Measurements from ENCODE around the gene IL25. TPM values are rescaled to one million over a fixed set of nuclear protein-coding genes. Genes with fewer than 3 reads are reported as not detected.
"Not testable (repeated sequence)": the region's sequence is repeated elsewhere in the genome, so short reads cannot be mapped to it uniquely, and the experiment has no call there.

Gene IL25
- total and polyA plus RNA-seq, 2 of the 4 experiments (the other 2 are of a cell fraction) = not detected

DNA sequence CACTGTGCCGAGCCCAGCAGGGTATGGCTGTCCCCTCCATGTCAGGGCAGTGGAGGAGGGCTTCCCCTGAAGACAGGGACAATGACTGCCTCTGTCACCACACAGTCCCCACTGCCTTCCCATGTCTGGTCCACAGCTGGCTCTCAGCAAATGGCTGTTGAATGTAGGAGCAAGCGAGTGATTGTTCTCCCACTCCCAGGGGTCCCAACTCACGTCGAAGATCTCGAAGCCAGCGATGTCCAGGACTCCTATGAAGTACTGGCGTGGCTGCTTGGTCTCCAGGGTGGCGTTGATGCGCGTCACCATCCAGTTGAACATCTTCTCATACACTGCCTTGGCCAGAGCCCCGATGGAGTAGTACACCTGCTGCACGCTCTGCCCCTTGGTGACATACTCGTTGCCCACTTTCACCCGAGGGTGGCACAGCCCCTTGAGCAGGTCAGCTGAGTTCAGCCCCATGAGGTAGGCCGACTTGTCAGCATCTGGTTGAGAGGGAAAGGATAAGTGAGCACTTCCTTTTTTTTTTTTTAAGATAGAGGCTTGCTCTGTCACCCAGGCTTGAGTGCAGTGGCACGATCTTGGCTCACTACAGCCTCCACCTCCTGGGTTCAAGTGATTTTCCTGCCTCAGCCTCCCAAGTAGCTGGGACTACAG lies 28.0 kb downstream of the IL25 start:
- ATAC-seq (ENCODE audit: low read depth); H3K9me1 ChIP-seq (ENCODE audit: insufficient read depth, low read length); H2AFZ ChIP-seq (replicated peaks; ENCODE audit: low read length, poor library complexity); POLR2A ChIA-PET (ENCODE audit: unreplicated experiment); intact Hi-C loops (cut with micrococcal nuclease); in situ Hi-C loops (cut with MboI; ENCODE audit: low sequenced_read_pairs); H2BK5ac ChIP-seq (ENCODE audit: low read depth, low read length, poor library complexity, severe bottlenecking); H2BK120ac ChIP-seq (ENCODE audit: low read depth, low read length); H3K9me3 ChIP-seq (ENCODE audit: control insufficient read depth, insufficient read depth, low read length); H2AK5ac ChIP-seq (ENCODE audit: low read depth, low read length); H3K56ac ChIP-seq (ENCODE audit: extremely low read depth, insufficient read depth, low read length); H3K4me1 ChIP-seq (ENCODE audit: control insufficient read depth, insufficient read depth, low read length); H3K27ac ChIP-seq (ENCODE audit: insufficient read depth, low read length); H3K4me2 ChIP-seq (ENCODE audit: low read depth, low read length); H3K4me3 ChIP-seq (ENCODE audit: insufficient read depth, low read depth, low read length); H4K8ac ChIP-seq (ENCODE audit: low read depth in 2 of 2, low read length in 2 of 2); H3K14ac ChIP-seq (replicated peaks; ENCODE audit: low read depth, low read length); H2BK20ac ChIP-seq (ENCODE audit: low read depth, low read length); H4K5ac ChIP-seq (ENCODE audit: low read depth, low read length); H2BK15ac ChIP-seq (ENCODE audit: low read depth, low read length); H3K9ac ChIP-seq (ENCODE audit: low read depth, low read length); H3K36me3 ChIP-seq (ENCODE audit: control insufficient read depth, insufficient read depth, low read length); DNase-seq; H3K18ac ChIP-seq (ENCODE audit: low read depth, low read length); CTCF ChIA-PET; BruUV-seq (replicated peaks); H3K4ac ChIP-seq (ENCODE audit: low read depth, low read length); H2AK9ac ChIP-seq (replicated peaks; ENCODE audit: low read depth, low read length, poor library complexity); H4K91ac ChIP-seq (ENCODE audit: insufficient read depth, low read depth, low read length); H3K23ac ChIP-seq (ENCODE audit: low read depth, low read length); H4K20me1 ChIP-seq (ENCODE audit: insufficient read depth, low read length); H3K79me1 ChIP-seq (ENCODE audit: low read depth in 1 of 2, low read length in 2 of 2); dilution Hi-C loops (cut with HindIII; ENCODE audit: low sequenced_read_pairs, unreplicated experiment): not testable (repeated sequence)
- no CpG with 5 or more reads among the region's 16 CpGs for WGBS, 2 experiments (ENCODE audit: extremely low coverage in 2 of 2, insufficient read length in 1 of 2)
- peaks cover 34% of the 10 kb centered on the region; the same call in 1 of the 2 replicates for H3K27me3 ChIP-seq (ENCODE audit: control insufficient read depth, insufficient read depth, low read length)
